HEK293T (cell line): ENCODE data around the gene GJB2.

ENCODE experiments used
- ARNT ChIP-seq: fragments of 450-650 bp; IDR thresholded peaks from 2 replicates; pipeline ENCODE4 v1.6.1; 2017; ENCODE audit warnings: mild to moderate bottlenecking
- BHLHE40 ChIP-seq: fragments of 450-650 bp; IDR thresholded peaks from 2 replicates; pipeline ENCODE4 v1.6.1; 2016; ENCODE audit warnings: mild to moderate bottlenecking, moderate library complexity, borderline replicate concordance
- ELF4 ChIP-seq: fragments of 450-650 bp; IDR thresholded peaks from 2 replicates; pipeline ENCODE4 v1.6.1; 2017; ENCODE audit warnings: antibody characterized with exemption
- FOXA1 ChIP-seq: fragments of 450-650 bp; IDR thresholded peaks from 2 replicates; pipeline ENCODE4 v1.6.1; 2016; ENCODE audit warnings: mild to moderate bottlenecking
- FOXK2 ChIP-seq: fragments of 450-650 bp; IDR thresholded peaks from 2 replicates; pipeline ENCODE4 v1.6.1; 2016; ENCODE audit warnings: mild to moderate bottlenecking
- FOXM1 ChIP-seq: fragments of 450-650 bp; IDR thresholded peaks from 2 replicates; pipeline ENCODE4 v1.6.1; 2017; ENCODE audit warnings: mild to moderate bottlenecking, borderline replicate concordance
- HDGF ChIP-seq: fragments of 450-650 bp; IDR thresholded peaks from 2 replicates; pipeline ENCODE4 v1.6.1; 2017; ENCODE audit warnings: antibody characterized with exemption, borderline replicate concordance
- L3MBTL2 ChIP-seq: fragments of 450-650 bp; conservative IDR thresholded peaks from 2 replicates; pipeline ENCODE4 v1.6.1; 2016; ENCODE audit warnings: mild to moderate bottlenecking
- LEF1 ChIP-seq: fragments of 450-650 bp; IDR thresholded peaks from 2 replicates; pipeline ENCODE4 v1.6.1; 2017; ENCODE audit warnings: mild to moderate bottlenecking, borderline replicate concordance
- NFRKB ChIP-seq: fragments of 450-650 bp; IDR thresholded peaks from 2 replicates; pipeline ENCODE4 v1.6.1; 2016; ENCODE audit warnings: mild to moderate bottlenecking, moderate library complexity
- SP1 ChIP-seq: fragments of 450-650 bp; IDR thresholded peaks from 2 replicates; pipeline ENCODE4 v1.6.1; 2017
- SUZ12 ChIP-seq: fragments of 450-650 bp; IDR thresholded peaks from 2 replicates; pipeline ENCODE4 v1.6.1; 2016; ENCODE audit warnings: mild to moderate bottlenecking
- TARDBP ChIP-seq: fragments of 450-650 bp; IDR thresholded peaks from 2 replicates; pipeline ENCODE4 v1.6.1; 2016
- TF ChIP-seq, protein P1 (sequence below): fragments of 450-650 bp; IDR thresholded peaks from 2 replicates; pipeline ENCODE4 v1.6.1; 2016

DNA sequence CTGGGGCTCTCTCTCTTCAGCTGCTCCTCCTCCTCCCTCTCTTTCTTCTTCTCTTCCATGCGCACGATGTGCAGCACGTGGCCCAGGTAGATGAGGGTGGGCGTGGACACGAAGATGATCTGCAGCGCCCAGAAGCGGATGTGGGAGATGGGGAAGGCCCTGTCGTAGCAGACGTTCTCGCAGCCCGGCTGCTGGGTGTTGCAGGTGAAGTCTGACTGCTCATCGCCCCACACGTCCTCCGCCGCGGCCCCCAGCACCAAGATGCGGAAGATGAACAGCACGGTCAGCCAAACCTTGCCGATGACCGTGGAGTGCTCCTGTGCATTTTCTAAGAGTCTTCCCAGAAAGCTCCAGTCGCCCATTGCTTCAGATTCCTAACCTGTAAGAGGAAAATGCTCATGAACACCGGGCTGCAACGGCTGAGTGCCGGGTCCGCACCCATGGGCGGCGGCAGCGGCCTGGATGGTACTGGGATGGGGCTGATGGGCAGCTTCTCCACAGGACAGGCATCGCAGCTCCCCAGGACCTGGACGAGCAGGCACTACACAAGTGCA, 49.7 kb downstream of the GJB2 start:
- TF ChIP-seq ARNT (no peak), LEF1 (no peak), FOXK2 (no peak), SUZ12 (no peak), SP1 (no peak), TARDBP (no peak), FOXM1 (no peak), NFRKB (no peak), BHLHE40 (no peak), FOXA1 (no peak), ELF4 (no peak), HDGF (no peak), L3MBTL2 (no peak)
- TF ChIP-seq, protein P1, sequence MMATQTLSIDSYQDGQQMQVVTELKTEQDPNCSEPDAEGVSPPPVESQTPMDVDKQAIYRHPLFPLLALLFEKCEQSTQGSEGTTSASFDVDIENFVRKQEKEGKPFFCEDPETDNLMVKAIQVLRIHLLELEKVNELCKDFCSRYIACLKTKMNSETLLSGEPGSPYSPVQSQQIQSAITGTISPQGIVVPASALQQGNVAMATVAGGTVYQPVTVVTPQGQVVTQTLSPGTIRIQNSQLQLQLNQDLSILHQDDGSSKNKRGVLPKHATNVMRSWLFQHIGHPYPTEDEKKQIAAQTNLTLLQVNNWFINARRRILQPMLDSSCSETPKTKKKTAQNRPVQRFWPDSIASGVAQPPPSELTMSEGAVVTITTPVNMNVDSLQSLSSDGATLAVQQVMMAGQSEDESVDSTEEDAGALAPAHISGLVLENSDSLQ = no peak
